DOHH2 (cell line): ENCODE measurements around the gene CYTH3.

ENCODE experiments used
- H3F3A ChIP-seq: fragments of 200-600 bp; sonication (generic), shearing (Covaris generic); 2 replicates; pipeline ENCODE4 v1.6.0; 2016; ENCODE audit warnings: antibody characterized with exemption, mild to moderate bottlenecking; ENCODE audit not compliant: control insufficient read depth, insufficient read depth
- H3K27ac ChIP-seq: fragments of 200-600 bp; sonication (generic); 2 replicates; pipeline ENCODE4 v1.5.1; 2014; ENCODE audit warnings: low read depth, mild to moderate bottlenecking, low read length, moderate library complexity
- H3K27me3 ChIP-seq: fragments of 200-600 bp; sonication (generic); 2 replicates; pipeline ENCODE4 v1.6.1; 2014; ENCODE audit warnings: mild to moderate bottlenecking, low read length, mixed read lengths; ENCODE audit not compliant: control insufficient read depth
- H3K36me3 ChIP-seq: fragments of 200-600 bp; sonication (generic); 2 replicates; pipeline ENCODE4 v1.6.1; 2014; ENCODE audit warnings: mild to moderate bottlenecking, low read length, moderate library complexity, mixed read lengths; ENCODE audit not compliant: control insufficient read depth
- H3K4me1 ChIP-seq: fragments of 200-600 bp; sonication (generic); 2 replicates; pipeline ENCODE4 v1.6.1; 2014; ENCODE audit warnings: mild to moderate bottlenecking, low read length, mixed read lengths; ENCODE audit not compliant: control insufficient read depth
- H3K4me2 ChIP-seq: fragments of 200-600 bp; sonication (generic); 2 replicates; pipeline ENCODE4 v1.6.0; 2014; ENCODE audit warnings: mild to moderate bottlenecking, low read length, moderate library complexity
- H3K4me3 ChIP-seq: fragments of 200-600 bp; sonication (generic); 2 replicates; pipeline ENCODE4 v1.5.1; 2014; ENCODE audit warnings: mild to moderate bottlenecking, low read length, mixed read lengths
- H3K79me2 ChIP-seq: fragments of 200-600 bp; sonication (generic); 2 replicates; pipeline ENCODE4 v1.6.1; 2014; ENCODE audit warnings: mild to moderate bottlenecking, low read length, mixed read lengths; ENCODE audit not compliant: control insufficient read depth
- H3K9me2 ChIP-seq: fragments of 200-600 bp; sonication (generic); replicated peaks from 2 replicates; pipeline ENCODE4 v1.6.1; 2014; ENCODE audit warnings: mild to moderate bottlenecking, low read length, mixed read lengths; ENCODE audit not compliant: control insufficient read depth
- H3K9me3 ChIP-seq: fragments of 200-600 bp; sonication (generic); 2 replicates; pipeline ENCODE4 v1.6.1; 2014; ENCODE audit warnings: antibody characterized with exemption, low read length, mixed read lengths; ENCODE audit not compliant: control insufficient read depth, insufficient read depth
- H4K20me1 ChIP-seq: fragments of 200-600 bp; sonication (generic); 2 replicates; pipeline ENCODE4 v1.6.0; 2014; ENCODE audit warnings: low read depth, mild to moderate bottlenecking, antibody characterized with exemption, low read length, moderate library complexity; ENCODE audit not compliant: control insufficient read depth, insufficient read depth
- CTCF ChIP-seq: fragments of 200-600 bp; sonication (generic); IDR thresholded peaks from one replicate; pipeline ENCODE4 v1.5.1; 2014; ENCODE audit warnings: antibody characterized with exemption, mild to moderate bottlenecking, low read depth, low read length; ENCODE audit not compliant: poor library complexity, severe bottlenecking
- EZH2phosphoT487 ChIP-seq: fragments of 200-600 bp; sonication (generic); IDR thresholded peaks from 2 replicates; pipeline ENCODE4 v1.6.1; 2017; ENCODE audit warnings: borderline replicate concordance, mild to moderate bottlenecking, antibody characterized with exemption, low read length, moderate library complexity, mixed read lengths

CYTH3 gene

GRCh38 chr7:6279937-6280336 lies 7.5 kb upstream of the CYTH3 start:
- no peaks in the 10 kb centered on the region for H3K36me3 ChIP-seq
- no peak overlapping the region for H3K4me2 ChIP-seq
- no peaks in the 10 kb centered on the region for H3F3A ChIP-seq
- peaks cover 7% of the 10 kb centered on the region for H3K4me1 ChIP-seq
- H3K4me3 ChIP-seq, result no peak overlapping the region
- no peak overlapping the region for H3K27ac ChIP-seq
- H3K27me3 ChIP-seq, result no peaks in the 10 kb centered on the region; the same call in 1 of the 2 replicates
- H3K9me2 ChIP-seq, result no peaks in the 10 kb centered on the region
- H3K9me3 ChIP-seq, result no peaks in the 10 kb centered on the region
- no peaks in the 10 kb centered on the region for H4K20me1 ChIP-seq
- no peak for TF ChIP-seq CTCF
- no peak for TF ChIP-seq EZH2phosphoT487
- no peaks in the 10 kb centered on the region for H3K79me2 ChIP-seq

- Histone ChIP-seq H3K79me2 (no peaks in the 10 kb centered on the region), H3K4me2 (no peak overlapping the region), H3K4me3 (no peak overlapping the region), H3K27ac (no peak overlapping the region), H3K4me1 (peaks cover 7% of the 10 kb centered on the region), H3F3A (no peaks in the 10 kb centered on the region), H3K36me3 (no peaks in the 10 kb centered on the region), H3K9me2 (no peaks in the 10 kb centered on the region), H3K27me3 (peaks cover 2% of the 10 kb centered on the region; the same call in 1 of the 2 replicates), H4K20me1 (no peaks in the 10 kb centered on the region), H3K9me3 (no peaks in the 10 kb centered on the region)
- TF ChIP-seq EZH2phosphoT487 (no peak), CTCF (no peak)
Observed at GRCh38 chr7:6279341-6279740, 6.9 kb upstream of the CYTH3 start.

GRCh38 chr7:6278749-6279310 lies 6.4 kb upstream of the CYTH3 start:
- no peaks in the 10 kb centered on the region for H3K36me3 ChIP-seq
- H3K9me3 ChIP-seq, result no peaks in the 10 kb centered on the region
- H3K27ac ChIP-seq, result no peak overlapping the region
- peaks cover 3% of the 10 kb centered on the region; the same call in 1 of the 2 replicates for H3K27me3 ChIP-seq
- H3K4me2 ChIP-seq, result no peak overlapping the region
- no peaks in the 10 kb centered on the region for H3F3A ChIP-seq
- H4K20me1 ChIP-seq, result no peaks in the 10 kb centered on the region
- H3K4me3 ChIP-seq, result no peak overlapping the region
- no peaks in the 10 kb centered on the region for H3K9me2 ChIP-seq
- TF ChIP-seq CTCF, result no peak
- no peak for TF ChIP-seq EZH2phosphoT487
- no peaks in the 10 kb centered on the region for H3K79me2 ChIP-seq
- H3K4me1 ChIP-seq, result peaks cover 7% of the 10 kb centered on the region
